NT2/D1 (cell line): Measurements from ENCODE around the gene CEP135.

Source experiments
- YY1 ChIP-seq: IDR thresholded peaks from 2 replicates; pipeline ENCODE4 v1.6.1; 2011; ENCODE audit not compliant: insufficient read length, insufficient read depth
- ZNF274 ChIP-seq: IDR thresholded peaks from 2 replicates; pipeline ENCODE4 v1.6.1; 2011; ENCODE audit warnings: mild to moderate bottlenecking, low read depth, low read length

GRCh38 chr4:56062526-56063145, 113.9 kb downstream of the CEP135 start:
- no peak for TF ChIP-seq ZNF274
- no peak for TF ChIP-seq YY1
